Neuronal stem cell (in vitro differentiated cells): ENCODE data around the gene CDH11.

Experiments used
- DNase-seq: peaks from one replicate; pipeline ENCODE4 v3.0.0-alpha.2; 2013; ENCODE audit warnings: low spot score
- H2AFZ ChIP-seq: one replicate; pipeline ENCODE4 v1.6.1; 2013; ENCODE audit warnings: mild to moderate bottlenecking, low read length, inconsistent platforms
- H2AK5ac ChIP-seq: 2 replicates; pipeline ENCODE4 v1.6.1; 2013; ENCODE audit warnings: low read depth, mild to moderate bottlenecking, inconsistent platforms, low read length, moderate library complexity, mixed read lengths
- H2BK120ac ChIP-seq: 2 replicates; pipeline ENCODE4 v1.6.1; 2013; ENCODE audit warnings: low read depth, mild to moderate bottlenecking, inconsistent platforms, low read length, moderate library complexity, mixed read lengths
- H2BK12ac ChIP-seq: one replicate; pipeline ENCODE4 v1.6.1; 2013; ENCODE audit warnings: low read length, inconsistent platforms
- H2BK15ac ChIP-seq: 2 replicates; pipeline ENCODE4 v1.6.1; 2013; ENCODE audit warnings: mild to moderate bottlenecking, low read length, inconsistent platforms, mixed read lengths
- H2BK5ac ChIP-seq: one replicate; pipeline ENCODE4 v1.6.1; 2013; ENCODE audit warnings: inconsistent platforms, mild to moderate bottlenecking, low read length, moderate library complexity
- H3K14ac ChIP-seq: one replicate; pipeline ENCODE4 v1.6.1; 2013; ENCODE audit warnings: low read length, inconsistent platforms
- H3K18ac ChIP-seq: 2 replicates; pipeline ENCODE4 v1.6.1; 2013; ENCODE audit warnings: low read length, inconsistent platforms
- H3K23ac ChIP-seq: 2 replicates; pipeline ENCODE4 v1.6.1; 2013; ENCODE audit warnings: low read depth, mild to moderate bottlenecking, mixed read lengths, low read length, inconsistent platforms; ENCODE audit not compliant: poor library complexity
- H3K27ac ChIP-seq: replicated peaks from 3 replicates; pipeline ENCODE4 v1.5.1; 2013; ENCODE audit warnings: low read length, inconsistent platforms
- H3K27me3 ChIP-seq, 3 experiments: 2 replicates each; pipeline ENCODE4 v1.6.1; 2013; ENCODE audit warnings: low read length in 3 of 3, mild to moderate bottlenecking in 2 of 3, inconsistent platforms in 1 of 3, low read depth in 1 of 3, mixed read lengths in 1 of 3, moderate library complexity in 1 of 3; ENCODE audit not compliant: control insufficient read depth in 3 of 3, insufficient read depth in 3 of 3
- H3K36me3 ChIP-seq, 2 donors: replicated peaks in 1 of 2; 2 replicates each; pipeline ENCODE4 v1.6.1; 2013; ENCODE audit warnings: low read length in 2 of 2; ENCODE audit not compliant: control insufficient read depth in 2 of 2, insufficient read depth in 2 of 2
- H3K4ac ChIP-seq: 2 replicates; pipeline ENCODE4 v1.6.1; 2013; ENCODE audit warnings: inconsistent platforms, mild to moderate bottlenecking, low read length, moderate library complexity
- H3K4me1 ChIP-seq, 2 donors: 1 replicate in 1 of 2; 2 replicates in 1 of 2; pipeline ENCODE4 v1.6.1; 2013; ENCODE audit warnings: low read length in 2 of 2, low read depth in 1 of 2; ENCODE audit not compliant: control insufficient read depth in 2 of 2, insufficient read depth in 1 of 2
- H3K4me2 ChIP-seq: one replicate; pipeline ENCODE4 v1.6.1; 2013; ENCODE audit warnings: mild to moderate bottlenecking, low read length, inconsistent platforms; ENCODE audit not compliant: insufficient read depth, poor library complexity, severe bottlenecking
- H3K4me3 ChIP-seq, 2 donors: 2 replicates each; pipeline ENCODE4 v1.5.1; 2013; ENCODE audit warnings: low read length in 2 of 2, mild to moderate bottlenecking in 2 of 2, inconsistent platforms in 1 of 2, moderate library complexity in 1 of 2
- H3K79me1 ChIP-seq: one replicate; pipeline ENCODE4 v1.6.1; 2013; ENCODE audit warnings: low read depth, mild to moderate bottlenecking, inconsistent platforms, low read length, moderate library complexity
- H3K9ac ChIP-seq: one replicate; pipeline ENCODE4 v1.6.1; 2013; ENCODE audit warnings: mild to moderate bottlenecking, low read depth, low read length, inconsistent platforms; ENCODE audit not compliant: poor library complexity
- H3K9me3 ChIP-seq, 2 donors: replicated peaks in 1 of 2; 2 replicates each; pipeline versions ENCODE3 to v1.6.1; 2013; ENCODE audit warnings: low read length in 2 of 2, mild to moderate bottlenecking in 2 of 2, inconsistent platforms in 1 of 2, low read depth in 1 of 2, mixed read lengths in 1 of 2, moderate library complexity in 1 of 2; ENCODE audit not compliant: control insufficient read depth in 2 of 2, insufficient read depth in 1 of 2
- H4K8ac ChIP-seq: one replicate; pipeline ENCODE4 v1.6.1; 2013; ENCODE audit warnings: low read depth, mild to moderate bottlenecking, inconsistent platforms, low read length, moderate library complexity
- H4K91ac ChIP-seq: one replicate; pipeline ENCODE4 v1.6.1; 2013; ENCODE audit warnings: low read length, low read depth, mild to moderate bottlenecking, inconsistent platforms; ENCODE audit not compliant: poor library complexity
- WGBS, 2 donors: extraction: QIAGEN DNeasy Blood & Tissue Kit; methylation state at CpG; one replicate each; pipeline ENCODE4 v1.1.7; 2013; ENCODE audit warnings: missing lambda C conversion rate in 2 of 2, mixed read lengths in 1 of 2; ENCODE audit not compliant: insufficient read length in 2 of 2, insufficient replicate concordance in 1 of 2; ENCODE audit errors: extremely low coverage in 2 of 2; 5-methylcytosine and 5-hydroxymethylcytosine counted together

CDH11 gene

DNA sequence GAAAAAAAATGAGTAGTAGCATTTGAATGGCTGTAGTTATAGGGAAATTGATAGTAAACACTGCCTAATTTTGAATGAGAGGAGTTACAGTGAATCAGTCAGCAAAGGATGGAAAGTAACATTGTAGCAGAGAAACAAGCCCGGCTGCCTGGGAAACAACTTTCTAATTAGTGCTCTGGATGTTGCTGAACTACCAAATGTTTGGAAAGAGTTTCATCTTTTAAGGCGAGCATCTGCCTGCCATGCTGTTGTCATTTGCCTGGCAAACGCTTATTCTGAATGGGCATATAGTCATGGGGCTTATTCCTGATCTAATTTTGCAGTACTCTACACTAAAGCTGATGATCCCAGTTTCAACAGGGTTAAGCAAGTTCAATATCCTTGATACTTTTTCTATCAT lies 138.6 kb downstream of the CDH11 start:
- Histone ChIP-seq H3K36me3 (peaks cover 0 to 31% of the 10 kb centered on the region in 2 donors), H3K27me3 (no peaks in the 10 kb centered on the region), H3K14ac (no peak overlapping the region), H3K79me1 (no peaks in the 10 kb centered on the region), H3K9me3 (no peaks in the 10 kb centered on the region), H3K27ac (no peak overlapping the region), H3K4ac (no peak overlapping the region), H2BK120ac (no peak overlapping the region), H3K9ac (no peak overlapping the region), H3K23ac (no peak overlapping the region), H3K4me3 (no peak overlapping the region), H2AFZ (no peak overlapping the region), H2BK5ac (no peak overlapping the region), H3K4me2 (no peak overlapping the region), H3K4me1 (no peaks in the 10 kb centered on the region), H2AK5ac (no peak overlapping the region), H4K8ac (no peak overlapping the region), H2BK15ac (no peak overlapping the region), H4K91ac (no peak overlapping the region), H3K18ac (no peak overlapping the region), H2BK12ac (no peak overlapping the region)
- DNase-seq = no peak
- WGBS, 2 donors = no CpG with 5 or more reads among the region's 3 CpGs

DNA sequence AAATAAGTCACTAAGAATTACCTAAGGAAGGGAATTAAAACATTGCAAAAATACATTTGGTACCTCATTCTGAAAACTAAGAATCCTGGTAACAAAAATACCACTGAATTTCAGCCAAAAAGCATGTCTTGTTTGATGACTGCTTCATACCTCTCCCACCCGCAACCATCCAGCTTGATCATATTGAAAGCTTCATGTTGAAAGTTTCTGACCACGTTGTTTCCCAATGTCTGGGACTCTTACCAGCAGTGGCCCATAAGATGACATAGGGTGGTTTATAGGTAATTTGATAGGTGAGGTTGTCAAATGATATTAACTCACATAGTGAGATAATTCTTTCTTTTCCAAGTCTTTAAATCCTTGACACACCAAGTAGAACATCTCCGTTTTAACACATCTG lies 139.3 kb downstream of the CDH11 start:
- Histone ChIP-seq H3K4ac (no peak overlapping the region), H2AFZ (no peak overlapping the region), H3K4me2 (no peak overlapping the region), H3K23ac (no peak overlapping the region), H3K18ac (no peak overlapping the region), H2BK12ac (no peak overlapping the region), H2BK15ac (no peak overlapping the region), H3K14ac (no peak overlapping the region), H3K9me3 (no peaks in the 10 kb centered on the region), H3K79me1 (no peaks in the 10 kb centered on the region), H3K4me3 (no peak overlapping the region), H3K9ac (no peak overlapping the region), H3K27ac (no peak overlapping the region), H4K91ac (no peak overlapping the region), H3K4me1 (no peaks in the 10 kb centered on the region), H3K27me3 (no peaks in the 10 kb centered on the region), H3K36me3 (peaks cover 0 to 26% of the 10 kb centered on the region in 2 donors), H2AK5ac (no peak overlapping the region), H4K8ac (no peak overlapping the region), H2BK120ac (no peak overlapping the region), H2BK5ac (no peak overlapping the region)
- no CpG with 5 or more reads among the region's 3 CpGs for WGBS, 2 donors
- DNase-seq = no peak

DNA sequence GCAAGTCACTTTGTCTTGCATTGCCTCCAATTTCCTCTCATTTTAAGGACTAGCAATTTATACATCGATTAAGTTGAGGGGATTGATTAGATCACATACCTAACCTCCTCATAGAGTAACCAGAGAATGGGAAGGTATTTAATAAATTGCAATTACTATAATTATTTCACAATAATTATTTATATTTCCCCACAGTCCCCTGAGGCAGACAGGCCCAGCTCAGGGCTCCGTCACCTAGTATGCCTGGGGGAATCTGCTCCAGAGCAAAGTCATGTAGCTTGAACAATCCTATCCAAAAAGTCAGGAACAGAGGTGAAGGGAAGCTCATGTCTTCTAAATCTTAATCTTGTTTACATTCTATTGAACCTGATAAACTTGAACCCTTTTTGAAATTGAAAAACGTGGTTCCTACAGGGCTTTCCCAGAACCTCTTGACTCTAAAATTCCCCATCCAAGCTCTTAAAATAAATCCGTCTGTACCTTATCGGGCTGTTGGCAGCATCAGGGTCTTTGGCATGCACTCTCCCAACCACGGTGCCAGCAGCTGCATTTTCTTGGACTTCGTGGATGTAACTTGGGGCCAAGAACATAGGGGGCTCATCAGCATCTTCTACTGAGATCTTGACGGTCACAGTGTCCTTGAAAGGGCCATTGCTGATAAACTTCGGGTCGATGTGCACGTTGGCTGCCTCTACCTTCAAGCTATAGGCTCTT lies 140.1 kb downstream of the CDH11 start:
- no peak overlapping the region for H3K27ac ChIP-seq
- no peak overlapping the region for H3K23ac ChIP-seq
- H3K9ac ChIP-seq = no peak overlapping the region
- no peak overlapping the region for H3K14ac ChIP-seq
- H3K18ac ChIP-seq = peak overlapping the region; percentile 44
- no peak overlapping the region for H4K8ac ChIP-seq
- no peak overlapping the region for H4K91ac ChIP-seq
- no peak overlapping the region for H2BK15ac ChIP-seq
- WGBS, 2 donors = no CpG with 5 or more reads among the region's 11 CpGs
- H2AK5ac ChIP-seq = no peak overlapping the region
- H3K27me3 ChIP-seq = no peaks in the 10 kb centered on the region
- H3K4me3 ChIP-seq = no peak overlapping the region
- H2BK12ac ChIP-seq = no peak overlapping the region
- H2BK5ac ChIP-seq = no peak overlapping the region
- H3K9me3 ChIP-seq = no peaks in the 10 kb centered on the region
- no peak overlapping the region for H3K4me2 ChIP-seq
- DNase-seq = no peak
- H3K36me3 ChIP-seq = peaks cover 0 to 22% of the 10 kb centered on the region in 2 donors
- no peak overlapping the region for H2BK120ac ChIP-seq
- H3K4ac ChIP-seq = no peak overlapping the region
- H2AFZ ChIP-seq = no peak overlapping the region
- no peaks in the 10 kb centered on the region for H3K4me1 ChIP-seq
- no peaks in the 10 kb centered on the region for H3K79me1 ChIP-seq

DNA sequence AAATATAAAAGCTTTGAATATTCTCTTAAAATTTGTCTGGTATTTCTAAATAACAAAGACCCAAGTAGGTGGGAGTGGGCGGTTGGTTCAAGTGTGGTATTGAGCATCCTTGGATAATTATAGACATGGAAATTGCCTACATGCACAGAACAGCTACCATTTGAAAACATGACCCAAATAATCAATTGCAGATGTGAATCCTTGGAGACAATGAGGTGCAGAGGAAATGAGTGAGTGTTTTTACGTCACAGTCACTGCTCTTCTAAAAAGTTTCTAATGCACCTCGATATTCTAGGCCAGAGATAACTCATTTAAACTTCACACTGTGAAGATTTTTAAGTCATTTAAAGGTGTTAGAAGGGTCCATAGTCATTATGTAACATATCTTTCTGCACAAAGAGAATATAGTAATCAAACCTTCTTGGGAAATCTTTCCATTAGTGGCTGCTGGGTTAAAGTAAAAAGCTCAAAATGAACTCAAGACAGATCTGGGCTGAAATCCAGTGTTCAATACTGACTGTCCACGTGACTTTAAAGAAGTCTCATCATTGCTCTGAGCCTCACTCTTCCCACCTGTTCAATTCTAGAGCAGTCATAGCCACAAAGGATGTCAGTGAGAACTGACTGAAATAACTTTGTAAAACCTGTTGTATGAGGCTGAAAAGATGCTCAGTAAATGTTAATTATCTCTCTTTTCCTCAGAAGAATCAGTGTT lies 144.5 kb downstream of the CDH11 start:
- Histone ChIP-seq H3K14ac (no peak overlapping the region), H3K9ac (no peak overlapping the region), H2BK12ac (no peak overlapping the region), H3K23ac (no peak overlapping the region), H4K8ac (no peak overlapping the region), H3K4ac (no peak overlapping the region), H3K79me1 (no peaks in the 10 kb centered on the region), H3K9me3 (no peaks in the 10 kb centered on the region), H2BK5ac (no peak overlapping the region), H3K27ac (no peak overlapping the region), H4K91ac (no peak overlapping the region), H2AFZ (no peak overlapping the region), H2AK5ac (no peak overlapping the region), H3K27me3 (no peaks in the 10 kb centered on the region), H2BK120ac (no peak overlapping the region), H3K4me2 (no peak overlapping the region), H3K36me3 (peaks cover 0 to 14% of the 10 kb centered on the region in 2 donors), H3K4me3 (no peak overlapping the region), H3K4me1 (peaks cover 0 to 1% of the 10 kb centered on the region in 2 donors), H3K18ac (no peak overlapping the region), H2BK15ac (no peak overlapping the region)
- no CpG with 5 or more reads among the region's 4 CpGs for WGBS, 2 donors
- DNase-seq = no peak
